ENCODE results near the gene TXK.

DNA sequence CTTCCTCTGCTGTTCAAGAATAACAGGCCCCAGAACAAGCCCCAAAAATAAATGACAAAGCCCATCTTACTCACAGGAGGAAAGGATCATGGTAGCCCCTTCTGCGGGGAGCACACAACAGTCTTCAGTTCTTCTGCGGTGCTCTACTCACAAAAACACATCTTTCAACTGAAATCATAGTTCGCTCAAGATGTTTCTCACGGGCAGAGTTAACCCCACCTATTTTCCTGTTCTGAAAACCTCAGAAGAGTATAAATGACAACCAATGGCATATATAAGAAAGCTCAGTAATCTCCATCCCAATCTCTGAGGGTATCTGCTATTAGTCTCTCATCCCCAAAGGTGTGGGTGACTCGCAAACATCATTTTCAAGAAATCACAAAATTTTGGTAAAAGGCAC lies at the start of gene TXK:
- no peak for TF ChIP-seq CTCF (IDR thresholded peaks at IDR 0.05; ENCODE audit: insufficient read depth, low read length, poor library complexity, severe bottlenecking)
- TF ChIP-seq EZH2phosphoT487 (conservative IDR thresholded peaks at IDR 0.05; ENCODE audit: low read length) = no peak
